ENCODE data around the gene DYNC2I2. TPM values are rescaled to one million over a fixed set of nuclear protein-coding genes. Genes with fewer than 3 reads are reported as not detected.

DYNC2I2 gene
- total and polyA plus RNA-seq, 2 experiments from 2014 or later = 48.7 to 78.3 TPM

DNA sequence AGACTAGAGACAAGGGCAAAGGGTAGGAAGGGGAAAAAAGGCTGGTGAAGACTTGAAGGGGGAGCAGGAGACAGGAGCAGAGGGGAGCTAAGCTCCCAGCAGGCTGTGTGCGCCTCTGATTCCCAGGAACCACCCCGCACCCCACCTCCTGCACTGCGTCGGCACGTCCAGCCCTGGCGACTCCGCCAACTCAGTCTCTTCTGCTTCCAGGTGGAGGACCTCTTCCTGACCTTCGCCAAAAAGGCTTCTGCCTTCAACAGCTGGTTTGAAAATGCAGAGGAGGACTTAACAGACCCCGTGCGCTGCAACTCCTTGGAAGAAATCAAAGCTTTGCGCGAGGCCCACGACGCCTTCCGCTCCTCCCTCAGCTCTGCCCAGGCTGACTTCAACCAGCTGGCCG is 30.5 kb downstream of the DYNC2I2 start (continued):
- TF ChIP-seq, protein P1, sequence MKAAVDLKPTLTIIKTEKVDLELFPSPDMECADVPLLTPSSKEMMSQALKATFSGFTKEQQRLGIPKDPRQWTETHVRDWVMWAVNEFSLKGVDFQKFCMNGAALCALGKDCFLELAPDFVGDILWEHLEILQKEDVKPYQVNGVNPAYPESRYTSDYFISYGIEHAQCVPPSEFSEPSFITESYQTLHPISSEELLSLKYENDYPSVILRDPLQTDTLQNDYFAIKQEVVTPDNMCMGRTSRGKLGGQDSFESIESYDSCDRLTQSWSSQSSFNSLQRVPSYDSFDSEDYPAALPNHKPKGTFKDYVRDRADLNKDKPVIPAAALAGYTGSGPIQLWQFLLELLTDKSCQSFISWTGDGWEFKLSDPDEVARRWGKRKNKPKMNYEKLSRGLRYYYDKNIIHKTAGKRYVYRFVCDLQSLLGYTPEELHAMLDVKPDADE (IDR thresholded peaks at IDR 0.05) = no peak
- TF ChIP-seq, protein P2, sequence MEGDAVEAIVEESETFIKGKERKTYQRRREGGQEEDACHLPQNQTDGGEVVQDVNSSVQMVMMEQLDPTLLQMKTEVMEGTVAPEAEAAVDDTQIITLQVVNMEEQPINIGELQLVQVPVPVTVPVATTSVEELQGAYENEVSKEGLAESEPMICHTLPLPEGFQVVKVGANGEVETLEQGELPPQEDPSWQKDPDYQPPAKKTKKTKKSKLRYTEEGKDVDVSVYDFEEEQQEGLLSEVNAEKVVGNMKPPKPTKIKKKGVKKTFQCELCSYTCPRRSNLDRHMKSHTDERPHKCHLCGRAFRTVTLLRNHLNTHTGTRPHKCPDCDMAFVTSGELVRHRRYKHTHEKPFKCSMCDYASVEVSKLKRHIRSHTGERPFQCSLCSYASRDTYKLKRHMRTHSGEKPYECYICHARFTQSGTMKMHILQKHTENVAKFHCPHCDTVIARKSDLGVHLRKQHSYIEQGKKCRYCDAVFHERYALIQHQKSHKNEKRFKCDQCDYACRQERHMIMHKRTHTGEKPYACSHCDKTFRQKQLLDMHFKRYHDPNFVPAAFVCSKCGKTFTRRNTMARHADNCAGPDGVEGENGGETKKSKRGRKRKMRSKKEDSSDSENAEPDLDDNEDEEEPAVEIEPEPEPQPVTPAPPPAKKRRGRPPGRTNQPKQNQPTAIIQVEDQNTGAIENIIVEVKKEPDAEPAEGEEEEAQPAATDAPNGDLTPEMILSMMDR (conservative IDR thresholded peaks at IDR 0.05; ENCODE audit: low read depth in 2 of 2) = no peak

DNA sequence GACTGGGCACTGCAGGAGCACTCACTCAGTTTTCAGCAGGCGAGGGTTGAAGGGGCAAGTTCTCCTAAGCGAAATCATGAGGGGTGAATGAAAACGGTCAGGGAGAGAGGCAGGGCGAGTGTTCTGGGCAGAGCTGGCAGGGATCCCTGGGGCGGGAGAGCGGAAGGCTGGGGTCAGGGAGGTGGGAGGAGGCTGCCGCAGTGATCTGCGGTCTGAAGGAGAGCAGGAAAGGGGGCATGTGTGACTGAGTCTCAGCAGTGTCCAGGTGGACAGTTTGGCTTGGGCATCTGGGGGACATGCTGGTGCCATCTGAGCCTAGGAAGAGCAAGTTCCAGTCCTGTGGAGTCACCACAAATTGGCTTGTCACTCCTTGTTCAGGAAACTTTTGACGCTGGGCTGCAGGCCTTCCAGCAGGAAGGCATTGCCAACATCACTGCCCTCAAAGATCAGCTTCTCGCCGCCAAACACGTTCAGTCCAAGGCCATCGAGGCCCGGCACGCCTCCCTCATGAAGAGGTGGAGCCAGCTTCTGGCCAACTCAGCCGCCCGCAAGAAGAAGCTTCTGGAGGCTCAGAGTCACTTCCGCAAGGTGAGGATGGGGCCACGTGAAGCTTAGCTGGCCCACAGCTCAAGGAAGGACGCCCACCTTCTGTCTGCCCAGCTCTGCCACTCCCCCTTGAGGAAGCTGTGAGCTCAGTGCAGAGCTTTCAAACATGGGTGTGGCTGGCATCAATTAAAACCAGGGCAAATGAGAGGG is 31.1 kb downstream of the DYNC2I2 start:
- Histone ChIP-seq H4K20me1 (replicated peaks; ENCODE audit: insufficient read depth) (peaks cover 3% of the 10 kb centered on the region; the same call in 1 of the 2 replicates), H3K27me3 (ENCODE audit: insufficient read depth) (no peaks in the 10 kb centered on the region), H2AFZ (no peak overlapping the region), H3K4me3 (no peak overlapping the region), H3F3A (replicated peaks; ENCODE audit: low read depth) (no peaks in the 10 kb centered on the region), H3K27ac (ENCODE audit: low read depth) (no peak overlapping the region), H3K79me2 (replicated peaks; ENCODE audit: insufficient read depth) (no peaks in the 10 kb centered on the region), H3K9me2 (ENCODE audit: insufficient read depth) (no peaks in the 10 kb centered on the region), H3K4me2 (no peak overlapping the region), H3K4me1 (ENCODE audit: insufficient read depth) (no peaks in the 10 kb centered on the region), H3K36me3 (ENCODE audit: insufficient read depth) (peaks cover 19% of the 10 kb centered on the region)
- ATAC-seq = peak; percentile 30
- peaks cover 66% of the 10 kb centered on the region for H3K36me3 Mint-ChIP-seq (ENCODE audit: low read depth)
- no peak overlapping the region for H3K4me3 Mint-ChIP-seq
- no peak overlapping the region for H3K27ac Mint-ChIP-seq
- TF ChIP-seq ZNF114 (CRISPR knock-in tag; IDR thresholded peaks at IDR 0.05) = no peak
- TF ChIP-seq, protein P1 (IDR thresholded peaks at IDR 0.05) = no peak
- TF ChIP-seq, protein P2 (conservative IDR thresholded peaks at IDR 0.05; ENCODE audit: low read depth in 2 of 2) = peak in 1 of 2 experiments; percentile 42; a peak in 2 of 4 replicates
- H3K27me3 Mint-ChIP-seq (ENCODE audit: insufficient read depth, low read depth, poor library complexity) = peaks cover 20% of the 10 kb centered on the region
- no peaks in the 10 kb centered on the region for H3K4me1 Mint-ChIP-seq
- DNase-seq (ENCODE audit: low spot score) = peak; percentile 39
- no peaks in the 10 kb centered on the region for H3K9me3 Mint-ChIP-seq

DNA sequence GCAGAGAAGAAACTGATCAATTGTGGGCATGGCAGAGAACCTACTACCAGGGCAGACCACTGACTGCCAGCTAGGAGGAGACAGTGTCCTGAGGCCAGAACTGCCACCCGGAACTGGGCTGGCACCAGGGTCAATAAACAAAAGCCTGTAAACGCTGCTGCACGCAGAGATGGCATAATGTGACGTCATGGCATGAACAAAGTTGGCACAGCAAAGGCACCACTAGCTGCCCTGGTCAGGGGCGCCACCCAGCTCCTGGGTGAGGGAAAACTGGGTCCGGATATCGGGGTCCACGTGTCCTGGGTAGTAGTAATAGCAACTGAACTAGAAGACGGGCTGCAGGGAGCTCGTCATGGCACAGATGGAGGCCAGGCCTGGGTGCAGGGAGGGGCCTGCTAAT is 32.1 kb downstream of the DYNC2I2 start:
- no peak overlapping the region for H3K4me3 Mint-ChIP-seq
- no peaks in the 10 kb centered on the region for H3K9me3 Mint-ChIP-seq
- ATAC-seq (no peak), DNase-seq (ENCODE audit: low spot score) (no peak)
- peaks cover 27% of the 10 kb centered on the region for H3K36me3 ChIP-seq (ENCODE audit: insufficient read depth)
- no peak overlapping the region for H3K27ac Mint-ChIP-seq
- H3K27me3 Mint-ChIP-seq (ENCODE audit: insufficient read depth, low read depth, poor library complexity) = peaks cover 20% of the 10 kb centered on the region
- H3K4me1 ChIP-seq (ENCODE audit: insufficient read depth) = no peaks in the 10 kb centered on the region
- H3K27me3 ChIP-seq (ENCODE audit: insufficient read depth) = no peaks in the 10 kb centered on the region
- H3K4me3 ChIP-seq = no peak overlapping the region
- H3K79me2 ChIP-seq (replicated peaks; ENCODE audit: insufficient read depth) = no peaks in the 10 kb centered on the region
- peaks cover 67% of the 10 kb centered on the region for H3K36me3 Mint-ChIP-seq (ENCODE audit: low read depth)
- H3K9me2 ChIP-seq (ENCODE audit: insufficient read depth) = no peaks in the 10 kb centered on the region
- H3F3A ChIP-seq (replicated peaks; ENCODE audit: low read depth) = no peaks in the 10 kb centered on the region
- H3K27ac ChIP-seq (ENCODE audit: low read depth) = no peak overlapping the region
- H4K20me1 ChIP-seq (replicated peaks; ENCODE audit: insufficient read depth) = peaks cover 5% of the 10 kb centered on the region; the same call in 1 of the 2 replicates
- H3K4me2 ChIP-seq = no peak overlapping the region
- no peak for TF ChIP-seq ZNF114 (CRISPR knock-in tag; IDR thresholded peaks at IDR 0.05)
- TF ChIP-seq, protein P1 (IDR thresholded peaks at IDR 0.05) = no peak
- TF ChIP-seq, protein P3, sequence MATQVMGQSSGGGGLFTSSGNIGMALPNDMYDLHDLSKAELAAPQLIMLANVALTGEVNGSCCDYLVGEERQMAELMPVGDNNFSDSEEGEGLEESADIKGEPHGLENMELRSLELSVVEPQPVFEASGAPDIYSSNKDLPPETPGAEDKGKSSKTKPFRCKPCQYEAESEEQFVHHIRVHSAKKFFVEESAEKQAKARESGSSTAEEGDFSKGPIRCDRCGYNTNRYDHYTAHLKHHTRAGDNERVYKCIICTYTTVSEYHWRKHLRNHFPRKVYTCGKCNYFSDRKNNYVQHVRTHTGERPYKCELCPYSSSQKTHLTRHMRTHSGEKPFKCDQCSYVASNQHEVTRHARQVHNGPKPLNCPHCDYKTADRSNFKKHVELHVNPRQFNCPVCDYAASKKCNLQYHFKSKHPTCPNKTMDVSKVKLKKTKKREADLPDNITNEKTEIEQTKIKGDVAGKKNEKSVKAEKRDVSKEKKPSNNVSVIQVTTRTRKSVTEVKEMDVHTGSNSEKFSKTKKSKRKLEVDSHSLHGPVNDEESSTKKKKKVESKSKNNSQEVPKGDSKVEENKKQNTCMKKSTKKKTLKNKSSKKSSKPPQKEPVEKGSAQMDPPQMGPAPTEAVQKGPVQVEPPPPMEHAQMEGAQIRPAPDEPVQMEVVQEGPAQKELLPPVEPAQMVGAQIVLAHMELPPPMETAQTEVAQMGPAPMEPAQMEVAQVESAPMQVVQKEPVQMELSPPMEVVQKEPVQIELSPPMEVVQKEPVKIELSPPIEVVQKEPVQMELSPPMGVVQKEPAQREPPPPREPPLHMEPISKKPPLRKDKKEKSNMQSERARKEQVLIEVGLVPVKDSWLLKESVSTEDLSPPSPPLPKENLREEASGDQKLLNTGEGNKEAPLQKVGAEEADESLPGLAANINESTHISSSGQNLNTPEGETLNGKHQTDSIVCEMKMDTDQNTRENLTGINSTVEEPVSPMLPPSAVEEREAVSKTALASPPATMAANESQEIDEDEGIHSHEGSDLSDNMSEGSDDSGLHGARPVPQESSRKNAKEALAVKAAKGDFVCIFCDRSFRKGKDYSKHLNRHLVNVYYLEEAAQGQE (IDR thresholded peaks at IDR 0.05; ENCODE audit: unreplicated experiment) = no peak
- H2AFZ ChIP-seq = no peak overlapping the region
- H3K4me1 Mint-ChIP-seq = no peaks in the 10 kb centered on the region
